H9 (cell line): ENCODE data around the gene DUOX1. TPM values are rescaled to one million over a fixed set of nuclear protein-coding genes. Genes with fewer than 3 reads are reported as not detected.

Source experiments
- DNase-seq: peaks from one replicate; pipeline ENCODE4 v3.0.0-alpha.2; 2017
- H2AFZ ChIP-seq: one replicate; pipeline ENCODE4 v1.6.1; 2013; ENCODE audit warnings: mild to moderate bottlenecking, low read length, control low read depth, moderate library complexity
- H2AK5ac ChIP-seq: 2 replicates; pipeline ENCODE4 v1.6.1; 2013; ENCODE audit warnings: low read length, control low read depth, mixed read lengths; ENCODE audit not compliant: insufficient read length
- H2BK120ac ChIP-seq: one replicate; pipeline ENCODE4 v1.6.1; 2013; ENCODE audit warnings: low read depth, mild to moderate bottlenecking, low read length, control low read depth, inconsistent platforms; ENCODE audit not compliant: poor library complexity, severe bottlenecking
- H2BK12ac ChIP-seq: 2 replicates; pipeline ENCODE4 v1.6.1; 2013; ENCODE audit warnings: low read length, control low read depth, mixed read lengths, low read depth; ENCODE audit not compliant: insufficient read length
- H2BK15ac ChIP-seq: 2 replicates; pipeline ENCODE4 v1.6.1; 2013; ENCODE audit warnings: low read depth, low read length, control low read depth
- H2BK20ac ChIP-seq: one replicate; pipeline ENCODE4 v1.6.1; 2013; ENCODE audit warnings: low read depth, mild to moderate bottlenecking, low read length, control low read depth, inconsistent platforms; ENCODE audit not compliant: poor library complexity, severe bottlenecking
- H2BK5ac ChIP-seq: 2 replicates; pipeline ENCODE4 v1.6.1; 2013; ENCODE audit warnings: low read length, control low read depth, mixed read lengths; ENCODE audit not compliant: insufficient read length
- H3K14ac ChIP-seq: 2 replicates; pipeline ENCODE4 v1.6.1; 2013; ENCODE audit warnings: low read length, control low read depth; ENCODE audit not compliant: insufficient read depth
- H3K18ac ChIP-seq: 2 replicates; pipeline ENCODE4 v1.6.1; 2013; ENCODE audit warnings: low read depth, mild to moderate bottlenecking, mixed read lengths, low read length, control low read depth; ENCODE audit not compliant: insufficient read length
- H3K23ac ChIP-seq: 2 replicates; pipeline ENCODE4 v1.6.1; 2013; ENCODE audit warnings: low read length, control low read depth, mixed read lengths, low read depth; ENCODE audit not compliant: insufficient read length
- H3K23me2 ChIP-seq: 2 replicates; pipeline ENCODE4 v1.6.1; 2013; ENCODE audit warnings: low read depth, mild to moderate bottlenecking, mixed read lengths, low read length, control low read depth; ENCODE audit not compliant: insufficient read length, poor library complexity, severe bottlenecking
- H3K27ac ChIP-seq: 2 replicates; pipeline ENCODE4 v1.5.1; 2013; ENCODE audit warnings: low read length, control low read depth, mixed read lengths, low read depth; ENCODE audit not compliant: insufficient read length
- H3K27me3 ChIP-seq: 2 replicates; pipeline ENCODE4 v1.6.1; 2013; ENCODE audit warnings: low read length, control low read depth, inconsistent platforms; ENCODE audit not compliant: insufficient read depth
- H3K4ac ChIP-seq: 2 replicates; pipeline ENCODE4 v1.6.1; 2013; ENCODE audit warnings: low read depth, mild to moderate bottlenecking, control low read depth, inconsistent platforms, low read length, moderate library complexity
- H3K4me1 ChIP-seq: 2 replicates; pipeline ENCODE4 v1.6.1; 2013; ENCODE audit warnings: low read length, control low read depth, inconsistent platforms; ENCODE audit not compliant: insufficient read depth
- H3K4me2 ChIP-seq: 2 replicates; pipeline ENCODE4 v1.6.1; 2013; ENCODE audit warnings: low read length, control low read depth, mixed read lengths; ENCODE audit not compliant: insufficient read length, insufficient read depth
- H3K56ac ChIP-seq: 2 replicates; pipeline ENCODE4 v1.6.1; 2013; ENCODE audit warnings: low read depth, mild to moderate bottlenecking, mixed read lengths, low read length, control low read depth; ENCODE audit not compliant: insufficient read length
- H3K79me1 ChIP-seq: 2 replicates; pipeline ENCODE4 v1.6.1; 2013; ENCODE audit warnings: low read depth, mild to moderate bottlenecking, moderate library complexity, low read length, control low read depth, inconsistent platforms; ENCODE audit not compliant: insufficient read depth, poor library complexity, severe bottlenecking
- H3K79me2 ChIP-seq: 2 replicates; pipeline ENCODE4 v1.6.1; 2013; ENCODE audit warnings: low read length, control low read depth, inconsistent platforms; ENCODE audit not compliant: insufficient read depth
- H3K9ac ChIP-seq: 2 replicates; pipeline ENCODE4 v1.6.1; 2013; ENCODE audit warnings: low read length, control low read depth, mixed read lengths; ENCODE audit not compliant: insufficient read length; ENCODE audit errors: extremely low read depth
- H3K9me3 ChIP-seq: one replicate; pipeline ENCODE4 v1.6.1; 2013; ENCODE audit warnings: low read depth, low read length, inconsistent platforms; ENCODE audit not compliant: control insufficient read depth
- H3T11ph ChIP-seq: one replicate; pipeline ENCODE4 v1.6.1; 2013; ENCODE audit warnings: mild to moderate bottlenecking, low read length, control low read depth, inconsistent platforms
- H4K20me1 ChIP-seq: one replicate; pipeline ENCODE4 v1.6.1; 2013; ENCODE audit not compliant: control insufficient read depth, insufficient read length, insufficient read depth
- H4K5ac ChIP-seq: 2 replicates; pipeline ENCODE4 v1.6.1; 2013; ENCODE audit warnings: low read depth, mild to moderate bottlenecking, mixed read lengths, low read length, control low read depth; ENCODE audit not compliant: insufficient read length
- H4K8ac ChIP-seq: replicated peaks from 2 replicates; pipeline ENCODE4 v1.6.1; 2013; ENCODE audit warnings: low read length, control low read depth, mixed read lengths, low read depth; ENCODE audit not compliant: insufficient read length
- H4K91ac ChIP-seq: 2 replicates; pipeline ENCODE4 v1.6.1; 2013; ENCODE audit warnings: low read depth, mild to moderate bottlenecking, moderate library complexity, mixed read lengths, low read length, control low read depth; ENCODE audit not compliant: insufficient read length
- H3K27ac Mint-ChIP-seq, 3 experiments: 2 replicates in 2 of 3; 3 replicates in 1 of 3; pipeline ENCODE4 v1.8.0; 2020 to 2021; ENCODE audit warnings: mixed read lengths in 3 of 3, mild to moderate bottlenecking in 1 of 3, moderate library complexity in 1 of 3
- H3K27me3 Mint-ChIP-seq: 2 replicates; pipeline ENCODE4 v1.8.0; 2021; ENCODE audit warnings: low read depth, mild to moderate bottlenecking, moderate library complexity, mixed read lengths
- H3K36me3 Mint-ChIP-seq, 3 experiments: 2 replicates in 2 of 3; 3 replicates in 1 of 3; pipeline ENCODE4 v1.8.0; 2020 to 2021; ENCODE audit warnings: low read depth in 3 of 3, mixed read lengths in 3 of 3; ENCODE audit not compliant: insufficient read depth in 1 of 3
- H3K4me1 Mint-ChIP-seq, 2 experiments: 2 replicates each; pipeline ENCODE4 v1.8.0; 2020; ENCODE audit warnings: mixed read lengths in 2 of 2
- H3K4me3 Mint-ChIP-seq, 2 experiments: 2 replicates in 1 of 2; 3 replicates in 1 of 2; pipeline ENCODE4 v1.8.0; 2020 to 2021; ENCODE audit warnings: mild to moderate bottlenecking in 2 of 2, mixed read lengths in 2 of 2, moderate library complexity in 1 of 2
- H3K9me3 Mint-ChIP-seq, 2 experiments: 2 replicates in 1 of 2; 3 replicates in 1 of 2; pipeline ENCODE4 v1.8.0; 2020; ENCODE audit warnings: mild to moderate bottlenecking in 2 of 2, mixed read lengths in 2 of 2, moderate library complexity in 1 of 2
- CTCF ChIP-seq: fragments of 200-600 bp; sonication (generic); conservative IDR thresholded peaks from 3 replicates; pipeline ENCODE4 v1.8.0; 2021; ENCODE audit warnings: antibody characterized with exemption, mild to moderate bottlenecking
- WGBS: extraction: QIAGEN DNeasy Blood & Tissue Kit; methylation state at CpG from one replicate; pipeline ENCODE4 v1.1.7; 2013; ENCODE audit warnings: missing lambda C conversion rate, low lambda C conversion rate, mixed read lengths; ENCODE audit not compliant: insufficient read length; ENCODE audit errors: extremely low coverage; 5-methylcytosine and 5-hydroxymethylcytosine counted together
- total RNA-seq: library from RNA; stranded (reverse); gene quantifications from 2 replicates; pipeline ENCODE4 v1.2.1, GENCODE V29; 2021

The DUOX1 gene
- total RNA-seq, 1 experiment from 2014 or later, result 2.6 TPM

GRCh38 chr15:45116482-45117307 lies 13.1 kb upstream of the DUOX1 start:
- no peak for TF ChIP-seq CTCF
- Histone ChIP-seq H4K91ac (no peak overlapping the region), H2BK12ac (no peak overlapping the region), H3T11ph (no peak overlapping the region), H3K56ac (no peak overlapping the region), H2AK5ac (no peak overlapping the region), H3K4me2 (peak overlapping the region; percentile 46), H3K79me2 (no peaks in the 10 kb centered on the region), H3K23me2 (peaks cover 2% of the 10 kb centered on the region), H3K27me3 (peaks cover 62% of the 10 kb centered on the region), H2BK20ac (no peak overlapping the region), H3K14ac (no peak overlapping the region), H3K4me1 (no peaks in the 10 kb centered on the region; the same call in 1 of the 2 replicates), H2BK5ac (no peak overlapping the region), H3K4ac (no peak overlapping the region), H2BK15ac (no peak overlapping the region), H4K5ac (no peak overlapping the region), H3K23ac (no peak overlapping the region), H4K8ac (no peak overlapping the region), H3K18ac (no peak overlapping the region), H3K27ac (no peak overlapping the region), H4K20me1 (peaks cover 6% of the 10 kb centered on the region), H3K9ac (no peak overlapping the region), H2AFZ (no peak overlapping the region), H3K79me1 (no peaks in the 10 kb centered on the region), H3K9me3 (no peaks in the 10 kb centered on the region), H2BK120ac (no peak overlapping the region)
- Mint-ChIP-seq H3K27ac (no peak overlapping the region), H3K36me3 (no peaks in the 10 kb centered on the region; a peak in 2 of 7 replicates), H3K9me3 (peaks cover 6 to 13% of the 10 kb centered on the region in 2 experiments), H3K4me3 (peak overlapping the region in 1 of 2 experiments; percentile 54; a peak in 1 of 5 replicates), H3K27me3 (peaks cover 86% of the 10 kb centered on the region), H3K4me1 (peaks cover 20 to 38% of the 10 kb centered on the region in 2 experiments)
- no CpG with 5 or more reads among the region's 65 CpGs for WGBS
- DNase-seq, result no peak
